Left cardiac atrium (tissue), 4 donors: Measurements from ENCODE around the gene FOXQ1. TPM values are rescaled to one million over a fixed set of nuclear protein-coding genes. Genes with fewer than 3 reads are reported as not detected.

Experiments used
- ATAC-seq, 2 donors: fragments of 200-7000 bp; cut with Tn5 transposase; one replicate each; pipeline ENCODE4 v1.9.1; 2020; ENCODE audit warnings: mild to moderate bottlenecking in 2 of 2, moderate library complexity in 2 of 2
- DNase-seq: peaks from one replicate; pipeline ENCODE4 v3.0.0-alpha.2; 2020
- intact Hi-C, 2 donors: fragments of 100-400 bp; cut with DNase I; formaldehyde crosslinking; loops; one replicate each; pipeline versions ENCODE4 v1.14.1 to v1.15.1; 2022 to 2023
- total RNA-seq, 2 donors: library from RNA; stranded (reverse); fragmentation: NEBNext Ultra II Directional; extraction: Animal tissue kit (Norgen Biotek cat#: 25700); gene quantifications; one replicate each; pipeline ENCODE4 v1.2.1, GENCODE V29; 2021
- donor health status: DM: no; HTN: yes; CAD: no.
- donor health status: DM: no; HTN: yes; CAD: no; lungs with severe emphysema.
- donor health status: DM: yes; HTN: yes; CAD: no.
- donor health status: Dilated cardiomyopathy.

The FOXQ1 gene
- total RNA-seq, 2 donors from 2014 or later, result not detected

DNA sequence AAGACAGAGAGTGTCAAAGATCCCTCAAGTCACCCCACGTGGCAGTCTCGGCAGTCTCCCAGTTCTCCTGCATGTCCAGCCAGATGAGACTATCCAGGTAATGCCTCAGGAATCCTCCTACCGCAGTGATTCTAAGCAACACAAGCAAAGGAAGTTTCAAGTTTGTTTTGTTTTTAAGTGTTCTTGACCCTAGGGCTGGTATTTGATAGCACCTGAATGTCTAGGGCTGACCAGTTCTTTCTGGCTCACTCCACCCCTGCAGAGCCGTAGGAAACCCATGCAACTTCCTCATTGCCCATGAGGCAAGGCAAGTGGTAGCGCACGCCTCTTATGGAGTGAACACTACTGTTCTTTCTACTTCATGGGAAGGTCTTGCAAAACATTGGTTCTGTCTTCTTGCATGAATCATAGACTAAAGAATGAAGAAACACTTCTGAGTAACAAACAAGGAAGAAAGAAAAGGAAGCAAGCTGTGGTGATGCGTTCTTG lies 24.8 kb upstream of the FOXQ1 start:
- ATAC-seq (no peak), DNase-seq (no peak)
- intact Hi-C loops, result no loop called here

DNA sequence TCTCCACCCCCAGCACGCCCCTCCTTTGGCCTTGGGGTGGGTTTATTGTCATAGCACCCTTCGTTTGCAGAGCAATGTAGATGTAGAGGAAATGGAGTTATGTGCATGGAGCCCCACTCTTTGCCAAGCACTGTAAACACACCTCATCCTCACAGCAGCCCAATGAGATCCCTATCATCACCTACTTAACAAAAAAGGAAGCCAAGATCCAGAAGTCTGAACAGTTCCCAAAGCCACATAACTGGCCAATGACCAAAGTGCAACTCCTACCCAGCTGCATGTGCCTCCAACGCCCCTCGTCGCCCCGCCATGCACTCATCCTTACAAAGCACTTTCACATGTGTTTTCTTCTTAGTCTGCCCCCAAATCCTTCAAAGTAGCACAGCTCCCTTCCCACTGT lies 21.8 kb upstream of the FOXQ1 start:
- DNase-seq (no peak), ATAC-seq (no peak)
- intact Hi-C loops, result no loop called here

DNA sequence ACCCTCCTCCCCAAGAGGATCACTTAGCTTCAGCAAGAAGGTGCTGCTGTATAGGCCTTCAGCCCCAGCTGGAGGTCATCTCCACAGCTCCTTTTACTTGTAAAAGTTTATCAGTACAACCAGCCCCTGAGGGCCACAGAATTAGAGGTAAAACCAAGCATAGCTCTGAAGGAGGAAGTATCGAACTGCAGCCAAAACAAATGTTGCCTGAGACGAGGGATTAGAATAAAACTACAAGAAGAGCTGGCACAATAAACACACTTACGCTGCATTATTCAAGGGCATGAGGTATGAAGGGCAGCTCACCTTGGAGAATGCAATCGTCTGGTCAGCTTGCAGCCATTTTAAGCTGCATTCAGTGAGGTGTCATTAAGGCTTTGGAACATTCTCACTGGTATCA lies 21.1 kb upstream of the FOXQ1 start:
- intact Hi-C loops, result no loop called here
- DNase-seq, result no peak
- no peak for ATAC-seq

DNA sequence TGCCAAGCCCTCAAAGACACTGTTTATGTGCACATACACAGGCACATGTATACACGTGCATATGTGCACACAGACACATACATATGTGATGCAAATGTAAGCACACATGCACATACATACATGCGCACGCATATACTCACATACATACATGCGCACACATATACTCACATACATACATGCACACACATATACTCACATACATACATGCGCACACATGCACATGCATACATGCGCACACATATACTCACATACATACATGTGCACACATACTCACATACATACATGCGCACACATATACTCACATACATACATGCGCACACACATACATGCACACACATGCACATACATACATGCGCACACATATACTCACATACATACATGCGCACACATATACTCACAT lies 20.5 kb upstream of the FOXQ1 start:
- intact Hi-C loops, result no loop called here
- DNase-seq (no peak), ATAC-seq (no peak)

DNA sequence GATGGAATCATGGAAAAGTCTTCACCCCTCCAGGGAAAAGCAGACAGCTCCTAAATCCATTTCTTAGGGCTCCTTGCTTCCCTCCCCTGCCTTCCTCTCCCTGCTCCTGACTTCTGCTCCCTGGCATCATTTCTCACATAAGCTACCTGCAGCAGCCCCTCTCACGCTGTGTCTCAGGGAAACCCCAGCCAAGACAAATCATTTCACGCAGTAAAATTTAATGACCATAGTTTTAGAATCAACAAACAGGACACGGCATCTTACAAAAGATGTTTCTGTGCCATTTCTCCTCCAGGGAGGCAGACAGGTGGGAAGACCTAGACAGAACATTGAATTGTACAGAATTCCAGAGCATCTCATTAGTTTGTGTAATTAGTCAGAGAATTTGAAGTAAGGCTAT lies 16.5 kb upstream of the FOXQ1 start:
- intact Hi-C loops, result no loop called here
- no peak for ATAC-seq

DNA sequence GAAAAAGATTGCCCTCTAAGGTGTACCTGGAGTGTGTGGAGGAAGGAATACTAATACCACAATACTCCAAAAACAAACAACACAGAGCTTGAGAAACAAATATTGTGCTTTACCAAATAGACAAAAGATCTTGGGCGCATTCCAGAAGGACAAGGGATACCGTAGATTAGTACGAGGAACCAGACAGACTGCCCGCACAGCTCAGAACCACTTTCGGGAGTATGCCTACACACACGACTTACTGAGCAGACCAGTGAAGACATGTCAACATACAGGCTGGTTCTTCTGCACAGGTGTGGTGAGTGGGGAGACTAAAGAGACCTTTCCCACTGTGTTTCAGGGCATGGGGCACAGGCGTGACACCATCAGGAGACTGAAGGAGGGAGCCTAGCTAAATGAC lies 15.8 kb upstream of the FOXQ1 start:
- ATAC-seq (no peak), DNase-seq (no peak)
- intact Hi-C loops, result no loop called here

More for the DNA sequence above, 16.5 kb upstream of the FOXQ1 start:
- DNase-seq, result no peak

DNA sequence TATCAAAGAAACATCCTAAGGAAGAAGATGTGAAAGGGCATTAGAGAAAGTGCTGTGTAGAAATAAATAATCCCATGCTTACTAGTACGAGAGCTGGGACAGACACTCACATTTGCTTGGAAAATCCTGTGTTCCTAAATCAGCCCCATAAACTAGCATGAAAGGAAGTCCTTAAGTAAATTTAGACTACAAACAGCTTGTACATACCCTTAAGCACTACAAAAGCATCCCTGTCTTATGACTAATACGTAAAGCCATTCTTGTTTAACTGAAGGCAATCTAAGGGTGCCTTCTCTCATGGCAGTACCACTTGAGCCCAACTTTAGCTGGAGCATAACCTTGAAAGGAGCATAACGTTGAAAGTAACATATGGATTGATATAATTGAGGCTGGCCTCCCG lies 15.4 kb upstream of the FOXQ1 start:
- ATAC-seq (no peak), DNase-seq (no peak)
- intact Hi-C loops, result no loop called here

DNA sequence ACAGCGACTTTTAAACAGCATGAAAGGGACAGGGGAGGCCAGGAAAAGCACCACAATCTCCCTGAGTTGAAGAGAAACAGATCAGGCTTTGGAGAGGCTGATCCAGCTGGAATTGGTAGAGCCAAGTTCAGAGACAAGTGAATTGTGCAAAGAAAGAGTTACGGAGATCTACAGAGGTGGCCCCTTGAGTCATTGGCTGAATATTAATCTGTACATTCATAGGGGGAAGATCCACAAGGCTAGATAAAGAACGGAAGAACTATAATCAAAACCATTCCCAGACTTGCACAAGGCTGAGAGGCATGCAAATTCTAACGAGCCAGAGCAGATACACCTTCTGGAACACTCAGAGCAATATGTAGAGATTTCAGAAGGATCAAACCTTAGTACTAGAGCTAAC lies 14.2 kb upstream of the FOXQ1 start:
- intact Hi-C loops, result no loop called here
- DNase-seq (no peak), ATAC-seq (no peak)

DNA sequence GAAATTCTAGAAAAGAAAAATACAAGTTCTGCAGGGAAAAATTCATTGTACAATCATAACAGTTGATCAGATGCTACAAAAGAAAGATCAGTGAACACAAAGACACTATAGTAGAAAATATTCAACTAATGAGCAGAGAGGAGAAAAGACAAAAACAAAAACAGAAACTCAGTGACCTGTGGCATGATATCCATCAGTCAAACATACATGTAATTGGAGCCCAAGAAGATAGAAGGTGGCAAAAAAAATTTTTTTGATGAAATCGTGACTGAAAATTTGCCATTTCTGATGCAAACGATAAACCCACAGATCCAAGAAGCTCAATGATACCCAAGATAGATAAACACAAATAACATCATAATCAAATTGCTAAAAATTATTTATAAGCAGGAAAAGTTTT lies 13.1 kb upstream of the FOXQ1 start:
- ATAC-seq (no peak), DNase-seq (no peak)
- intact Hi-C loops, result no loop called here

DNA sequence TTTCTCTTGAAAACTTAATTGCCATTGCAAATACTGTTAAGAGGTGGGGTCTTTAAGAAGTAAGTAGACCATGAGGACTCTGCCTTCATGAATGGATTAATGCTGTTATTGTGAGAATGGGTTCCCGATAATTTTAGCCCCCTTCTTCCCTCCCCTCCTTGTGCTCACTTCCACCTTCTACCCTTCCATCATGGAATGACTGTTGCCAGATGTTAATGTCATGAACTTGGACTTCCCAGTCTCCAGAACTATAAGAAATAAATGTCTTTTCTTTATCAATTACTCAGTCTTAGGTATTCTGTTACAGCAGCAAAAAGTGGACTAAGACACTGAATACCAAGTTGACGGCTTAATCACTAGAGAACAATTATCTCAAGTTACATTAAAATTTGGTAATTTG lies 5.8 kb upstream of the FOXQ1 start:
- no peak for ATAC-seq
- intact Hi-C loops, result no loop called here
- no peak for DNase-seq

DNA sequence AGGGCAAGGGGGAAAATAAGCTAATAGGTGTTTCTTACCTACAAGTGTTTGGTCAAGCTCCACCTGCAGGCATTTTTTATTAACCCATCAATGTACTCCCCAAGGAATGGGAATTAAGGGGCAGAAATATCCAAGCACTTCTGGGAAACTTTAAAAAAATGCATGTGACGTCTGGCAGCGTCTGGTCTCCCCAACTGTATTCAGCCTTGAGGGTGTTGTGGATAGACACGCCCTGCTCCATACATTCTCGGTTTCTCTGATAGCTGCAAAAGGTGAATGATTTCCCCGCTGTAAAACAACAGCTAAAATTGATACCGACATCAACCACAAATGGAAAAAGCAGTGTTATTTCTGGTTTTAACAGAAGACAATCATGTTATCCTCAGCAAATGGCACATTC lies 2.5 kb upstream of the FOXQ1 start:
- ATAC-seq, result no peak
- intact Hi-C loops, result no loop called here

DNA sequence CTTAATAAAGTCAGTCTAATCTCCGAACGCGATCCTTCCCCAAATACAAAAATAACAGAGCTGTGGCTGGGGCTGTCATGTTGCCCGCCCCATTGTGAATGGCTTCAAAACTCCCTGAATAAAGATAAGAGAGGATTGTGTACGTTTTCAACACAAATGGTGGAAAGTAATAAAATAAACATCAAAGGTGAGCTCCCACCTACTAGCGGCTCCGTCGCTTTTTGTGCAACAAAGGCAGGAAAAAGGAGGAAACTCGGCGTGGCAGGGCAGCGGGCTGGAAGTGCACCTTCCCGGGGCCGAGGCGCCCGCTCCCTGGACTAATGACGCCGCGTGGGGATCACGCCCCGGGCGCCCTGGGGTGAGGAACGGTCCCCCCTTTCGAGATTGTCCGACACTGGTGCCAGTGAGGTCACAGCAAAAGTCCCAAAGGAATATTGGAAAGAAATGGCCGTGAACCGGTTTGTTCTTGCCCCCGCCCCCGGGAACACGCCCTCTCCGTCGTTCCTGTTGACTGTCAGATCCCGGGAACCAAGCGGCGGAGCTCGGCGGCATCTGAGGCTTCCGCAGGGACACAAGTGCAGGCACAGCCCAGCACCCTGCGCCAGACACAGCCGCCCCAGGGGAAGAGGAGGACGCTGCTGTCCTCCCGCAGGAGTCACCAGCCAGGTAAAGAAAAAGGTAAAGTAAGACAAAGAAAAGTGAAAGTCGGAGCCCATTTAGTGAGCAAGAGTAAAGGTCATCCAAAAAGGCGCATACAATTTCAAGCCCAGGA lies 1.1 kb upstream of the FOXQ1 start:
- ATAC-seq, result no peak
- no peak for DNase-seq
- intact Hi-C loops, result no loop called here

More for the DNA sequence above, 2.5 kb upstream of the FOXQ1 start:
- no peak for DNase-seq

DNA sequence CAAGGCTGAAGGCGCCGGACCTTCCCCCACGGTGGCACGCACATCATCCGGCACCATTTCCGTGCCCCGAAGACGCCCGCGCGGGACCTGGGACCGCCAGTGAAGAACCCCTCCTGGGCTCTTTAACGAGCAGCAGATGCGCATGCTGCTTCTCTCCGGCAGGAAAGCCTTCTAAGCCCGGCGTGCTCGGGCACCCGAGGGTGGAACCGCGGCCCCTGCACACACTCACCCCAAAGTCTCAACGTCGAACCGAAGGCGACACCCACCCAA lies 240 bp downstream of the FOXQ1 start:
- DNase-seq (no peak), ATAC-seq (peak in 1 of 2 donors; percentile 12)
- intact Hi-C loops, result no loop called here

DNA sequence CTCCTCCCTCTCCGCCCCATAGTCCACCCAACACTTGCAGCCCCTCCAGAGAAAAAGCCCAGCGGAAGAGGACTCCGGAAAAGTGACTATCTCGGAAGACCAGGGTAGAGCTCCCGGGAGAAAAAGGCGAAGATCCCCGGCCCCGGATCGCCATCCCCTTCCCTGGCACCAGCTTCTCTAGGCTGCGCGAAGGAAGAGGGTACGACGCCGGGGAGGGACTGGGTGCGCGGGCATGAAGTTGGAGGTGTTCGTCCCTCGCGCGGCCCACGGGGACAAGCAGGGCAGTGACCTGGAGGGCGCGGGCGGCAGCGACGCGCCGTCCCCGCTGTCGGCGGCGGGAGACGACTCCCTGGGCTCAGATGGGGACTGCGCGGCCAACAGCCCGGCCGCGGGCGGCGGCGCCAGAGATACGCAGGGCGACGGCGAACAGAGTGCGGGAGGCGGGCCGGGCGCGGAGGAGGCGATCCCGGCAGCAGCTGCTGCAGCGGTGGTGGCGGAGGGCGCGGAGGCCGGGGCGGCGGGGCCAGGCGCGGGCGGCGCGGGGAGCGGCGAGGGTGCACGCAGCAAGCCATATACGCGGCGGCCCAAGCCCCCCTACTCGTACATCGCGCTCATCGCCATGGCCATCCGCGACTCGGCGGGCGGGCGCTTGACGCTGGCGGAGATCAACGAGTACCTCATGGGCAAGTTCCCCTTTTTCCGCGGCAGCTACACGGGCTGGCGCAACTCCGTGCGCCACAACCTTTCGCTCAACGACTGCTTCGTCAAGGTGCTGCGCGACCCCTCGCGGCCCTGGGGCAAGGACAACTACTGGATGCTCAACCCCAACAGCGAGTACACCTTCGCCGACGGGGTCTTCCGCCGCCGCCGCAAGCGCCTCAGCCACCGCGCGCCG lies 822 bp downstream of the FOXQ1 start:
- no peak for DNase-seq
- no peak for ATAC-seq
- intact Hi-C loops, result no loop called here

DNA sequence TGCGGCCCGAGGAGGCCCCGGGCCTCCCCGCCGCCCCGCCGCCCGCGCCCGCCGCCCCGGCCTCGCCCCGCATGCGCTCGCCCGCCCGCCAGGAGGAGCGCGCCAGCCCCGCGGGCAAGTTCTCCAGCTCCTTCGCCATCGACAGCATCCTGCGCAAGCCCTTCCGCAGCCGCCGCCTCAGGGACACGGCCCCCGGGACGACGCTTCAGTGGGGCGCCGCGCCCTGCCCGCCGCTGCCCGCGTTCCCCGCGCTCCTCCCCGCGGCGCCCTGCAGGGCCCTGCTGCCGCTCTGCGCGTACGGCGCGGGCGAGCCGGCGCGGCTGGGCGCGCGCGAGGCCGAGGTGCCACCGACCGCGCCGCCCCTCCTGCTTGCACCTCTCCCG lies 1.5 kb downstream of the FOXQ1 start:
- ATAC-seq (no peak), DNase-seq (no peak)
- intact Hi-C loops, result no loop called here

DNA sequence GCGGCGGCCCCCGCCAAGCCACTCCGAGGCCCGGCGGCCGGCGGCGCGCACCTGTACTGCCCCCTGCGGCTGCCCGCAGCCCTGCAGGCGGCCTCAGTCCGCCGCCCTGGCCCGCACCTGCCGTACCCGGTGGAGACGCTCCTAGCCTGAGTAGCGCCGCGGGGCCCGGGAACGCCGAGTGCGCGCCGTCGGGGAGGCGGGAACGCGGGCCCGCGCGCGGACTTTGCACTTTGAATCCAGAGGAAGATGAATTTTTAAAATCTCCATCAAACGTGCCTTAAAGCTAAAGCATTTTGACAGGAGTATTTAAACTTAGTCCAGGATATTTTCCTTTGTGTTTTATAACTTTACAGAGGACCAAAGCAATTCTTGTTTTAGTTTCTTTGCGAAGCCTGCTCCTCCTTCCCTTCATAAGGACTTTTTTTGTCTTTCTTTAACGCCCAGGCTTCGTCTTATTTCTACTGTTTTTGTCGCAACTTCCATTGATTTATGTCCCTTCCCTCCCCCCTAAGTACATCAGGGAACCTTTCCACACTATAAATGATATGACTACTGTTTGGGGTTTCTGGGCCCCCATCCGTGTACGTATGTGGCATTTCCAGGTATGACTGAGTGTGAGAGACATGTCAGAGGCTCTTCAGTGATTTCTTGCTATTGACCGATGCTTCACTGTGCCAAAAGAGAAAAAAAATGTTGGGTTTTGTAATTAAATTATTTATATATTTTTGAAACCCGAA lies 2.0 kb downstream of the FOXQ1 start:
- intact Hi-C loops, result no loop called here
- ATAC-seq (peak in 1 of 2 donors; percentile 40), DNase-seq (no peak)

DNA sequence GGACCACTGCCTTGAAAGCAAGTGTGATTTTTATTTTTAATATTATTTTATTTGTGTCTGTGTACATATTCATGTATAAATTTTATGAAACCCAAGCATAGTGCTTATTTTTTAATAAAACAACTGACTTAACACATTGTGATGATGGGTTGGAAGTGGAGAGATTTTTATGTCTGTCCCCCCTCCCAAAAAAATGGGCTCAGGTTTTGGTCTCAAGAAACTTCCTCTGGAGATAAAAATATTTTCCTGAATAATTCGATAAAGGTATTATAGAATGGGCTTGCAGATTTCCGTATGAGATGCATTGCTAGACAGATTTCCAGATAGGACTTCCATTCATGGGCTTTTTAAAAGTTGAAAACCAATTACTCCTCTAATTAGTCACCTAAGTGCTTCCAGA lies 2.7 kb downstream of the FOXQ1 start:
- intact Hi-C loops, result no loop called here
- DNase-seq (no peak), ATAC-seq (no peak)

DNA sequence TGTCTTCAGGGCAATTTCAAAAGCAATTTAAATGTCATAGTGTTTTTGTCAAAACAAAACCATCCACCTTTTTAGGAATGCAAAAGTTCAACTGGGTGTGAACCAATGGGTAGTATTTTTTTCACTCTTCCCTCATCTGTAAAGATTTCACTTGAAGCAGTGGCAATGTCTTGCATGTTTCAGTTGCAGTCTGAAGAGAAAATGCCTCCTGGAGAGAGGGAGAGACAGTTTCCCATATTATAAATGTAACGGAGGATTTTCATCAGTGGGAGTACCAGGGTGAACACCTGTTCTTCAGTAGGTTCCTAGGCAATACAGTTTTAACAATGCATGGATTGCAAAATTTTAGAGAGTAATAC lies 3.3 kb downstream of the FOXQ1 start:
- DNase-seq (no peak), ATAC-seq (no peak)
- intact Hi-C loops, result no loop called here

DNA sequence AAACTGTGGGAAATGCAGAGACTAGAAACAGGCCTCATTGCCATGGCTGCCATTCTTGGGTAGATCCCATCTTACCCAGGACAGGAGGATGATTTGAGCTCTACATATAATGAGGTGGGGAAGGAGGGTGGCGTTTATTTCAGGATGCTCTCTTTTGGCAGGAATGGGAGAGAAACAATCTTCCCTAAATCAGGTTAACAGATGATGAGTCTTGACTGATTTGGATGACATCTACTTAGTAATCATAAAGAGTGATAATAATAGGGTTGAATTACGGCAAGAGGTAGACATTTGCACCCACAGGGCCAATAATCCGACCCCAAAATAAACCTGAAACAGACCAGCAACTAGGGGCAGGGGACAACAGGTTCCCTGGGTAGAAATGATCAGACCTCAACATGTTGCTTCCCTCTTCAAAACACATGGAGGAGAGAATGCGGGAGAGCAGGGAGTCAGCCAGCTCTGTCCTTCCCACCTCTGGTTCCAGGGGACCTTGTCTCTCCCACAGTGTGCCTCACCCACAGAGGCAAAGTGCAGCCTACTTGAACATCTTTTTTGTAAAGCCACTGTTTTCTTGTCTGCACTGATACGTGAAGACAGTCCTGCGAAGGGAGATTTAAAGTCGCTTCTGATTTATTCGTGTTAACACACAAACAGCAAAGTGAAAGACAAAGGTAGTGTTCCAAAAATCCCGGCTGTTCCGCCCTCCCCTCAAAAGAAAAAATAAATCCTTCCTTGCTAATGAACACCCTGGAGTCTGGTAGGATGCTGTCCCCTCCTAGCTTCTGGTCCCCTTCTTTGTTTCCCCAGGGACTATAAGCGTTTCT lies 3.9 kb downstream of the FOXQ1 start:
- intact Hi-C loops, result no loop called here
- DNase-seq, result no peak
- ATAC-seq, result no peak
